Stimulated activated CD4-positive, alpha-beta T cell treated with anti-CD3 and anti-CD28 coated beads, Interleukin-12 subunit alpha, Interleukin-12 subunit beta, amount 100 ng/mL, for 4 hours (primary cell): ENCODE results near the gene DRAP1.

Experiments used
- DNase-seq: peaks from one replicate; pipeline ENCODE4 v3.0.0-alpha.2; 2020

DRAP1 gene

DNA sequence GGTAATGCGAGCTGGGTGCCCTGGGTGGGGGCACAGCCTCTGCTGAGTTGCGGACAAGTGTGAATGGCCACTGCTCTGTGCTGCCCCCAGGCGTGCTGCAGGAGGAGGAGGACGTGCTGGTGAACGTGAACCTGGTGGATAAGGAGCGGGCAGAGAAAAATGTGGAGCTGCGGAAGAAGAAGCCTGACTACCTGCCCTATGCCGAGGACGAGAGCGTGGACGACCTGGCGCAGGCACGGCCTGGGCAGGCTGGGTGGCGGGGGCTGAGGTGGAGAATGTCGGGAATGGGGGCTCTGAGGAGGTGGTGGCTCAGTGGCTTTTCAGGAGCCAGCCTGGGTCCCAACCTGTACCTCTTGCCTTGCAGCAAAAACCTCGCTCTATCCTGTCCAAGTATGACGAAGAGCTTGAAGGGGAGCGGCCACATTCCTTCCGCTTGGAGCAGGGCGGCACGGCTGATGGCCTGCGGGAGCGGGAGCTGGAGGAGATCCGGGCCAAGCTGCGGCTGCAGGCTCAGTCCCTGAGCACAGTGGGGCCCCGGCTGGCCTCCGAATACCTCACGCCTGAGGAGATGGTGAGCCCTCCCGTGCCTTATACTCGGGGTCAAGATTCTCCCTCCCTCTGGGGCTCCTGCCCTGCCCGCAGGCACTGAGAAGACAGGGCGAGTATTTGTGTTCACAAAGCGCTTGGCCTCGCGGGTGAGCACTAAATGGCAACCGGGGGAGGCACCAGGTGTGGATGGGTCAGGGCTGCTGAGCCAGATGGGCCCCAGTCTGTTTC, 46.9 kb downstream of the DRAP1 start:
- DNase-seq = no peak

DNA sequence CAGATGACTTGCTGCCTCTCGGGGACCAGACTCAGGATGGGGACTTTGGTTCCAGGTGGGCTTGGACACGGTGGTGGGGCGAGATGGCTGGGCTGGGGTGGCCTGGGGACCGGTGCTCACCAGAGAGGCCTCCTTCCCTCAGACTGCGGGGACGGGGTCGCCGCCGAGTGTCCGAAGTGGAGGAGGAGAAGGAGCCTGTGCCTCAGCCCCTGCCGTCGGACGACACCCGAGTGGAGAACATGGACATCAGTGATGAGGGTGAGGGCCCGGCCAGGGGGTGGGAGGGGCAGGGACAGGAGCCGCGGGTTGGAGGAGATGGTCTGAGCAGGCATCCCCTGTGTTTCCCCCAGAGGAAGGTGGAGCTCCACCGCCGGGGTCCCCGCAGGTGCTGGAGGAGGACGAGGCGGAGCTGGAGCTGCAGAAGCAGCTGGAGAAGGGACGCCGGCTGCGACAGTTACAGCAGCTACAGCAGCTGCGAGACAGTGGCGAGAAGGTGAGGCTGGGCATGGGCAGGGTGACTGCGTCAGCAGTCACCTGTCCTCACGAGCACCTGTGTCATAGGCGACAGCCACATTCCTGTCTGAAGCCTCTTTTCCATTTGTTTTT, 48.2 kb downstream of the DRAP1 start:
- DNase-seq = no peak

GRCh38 chr11:65968600-65969482, 49.6 kb downstream of the DRAP1 start:
- no peak for DNase-seq
